ENCODE results near the gene PEX14.
"Not testable (repeated sequence)": the region's sequence is repeated elsewhere in the genome, so short reads cannot be mapped to it uniquely, and the experiment has no call there.

Gene PEX14

GRCh38 chr1:10494754-10495474 lies 20.2 kb downstream of the PEX14 start:
- peak; percentile 28 for DNase-seq (ENCODE audit: low read depth)

- DNase-seq (ENCODE audit: low read depth) = no peak
Measured at GRCh38 chr1:10495475-10495817, 20.7 kb downstream of the PEX14 start.

GRCh38 chr1:10495952-10496351 lies 21.2 kb downstream of the PEX14 start:
- no peak for DNase-seq (ENCODE audit: low read depth)

- no peak for DNase-seq (ENCODE audit: low read depth)
Measured at GRCh38 chr1:10497109-10497508, 22.4 kb downstream of the PEX14 start.

- no peak for DNase-seq (ENCODE audit: low read depth)
Measured at GRCh38 chr1:10498231-10498630, 23.5 kb downstream of the PEX14 start.

- no peak for DNase-seq (ENCODE audit: low read depth)
Measured at GRCh38 chr1:10502206-10502605, 27.5 kb downstream of the PEX14 start.

GRCh38 chr1:10504249-10504648 lies 29.5 kb downstream of the PEX14 start:
- DNase-seq (ENCODE audit: low read depth) = no peak

- not testable (repeated sequence) for DNase-seq (ENCODE audit: low read depth)
Measured at GRCh38 chr1:10506046-10506676, 31.4 kb downstream of the PEX14 start.

GRCh38 chr1:10506677-10507047 lies 31.9 kb downstream of the PEX14 start:
- DNase-seq (ENCODE audit: low read depth) = no peak

- DNase-seq (ENCODE audit: low read depth) = no peak
Measured at GRCh38 chr1:10507111-10507879, 32.5 kb downstream of the PEX14 start.

- no peak for DNase-seq (ENCODE audit: low read depth)
Measured at GRCh38 chr1:10508511-10508951, 33.8 kb downstream of the PEX14 start.

- DNase-seq (ENCODE audit: low read depth) = no peak
Measured at GRCh38 chr1:10509809-10510509, 35.2 kb downstream of the PEX14 start.

GRCh38 chr1:10510520-10511493 lies 36.1 kb downstream of the PEX14 start:
- peak; percentile 68 for DNase-seq (ENCODE audit: low read depth)

GRCh38 chr1:10511494-10511885 lies 36.7 kb downstream of the PEX14 start:
- no peak for DNase-seq (ENCODE audit: low read depth)

GRCh38 chr1:10513199-10513598 lies 38.4 kb downstream of the PEX14 start:
- no peak for DNase-seq (ENCODE audit: low read depth)

GRCh38 chr1:10514490-10515235 lies 39.9 kb downstream of the PEX14 start:
- DNase-seq (ENCODE audit: low read depth) = no peak

GRCh38 chr1:10515301-10515975 lies 40.7 kb downstream of the PEX14 start:
- DNase-seq (ENCODE audit: low read depth) = no peak

- DNase-seq (ENCODE audit: low read depth) = no peak
Measured at GRCh38 chr1:10515976-10516750, 41.4 kb downstream of the PEX14 start.
